A549 (cell line): Measurements from ENCODE around the gene FXYD7.

Experiments used
- CBX8 ChIP-seq: fragments of 200-600 bp; sonication (generic); IDR thresholded peaks from 2 replicates; pipeline ENCODE4 v1.6.1; 2016
- CHD2 ChIP-seq: fragments of 150-350 bp; IDR thresholded peaks from 2 replicates; pipeline ENCODE4 v1.6.1; 2014; ENCODE audit warnings: low read length; ENCODE audit not compliant: partially characterized antibody
- CTCF ChIP-seq: fragments of >200 bp; sonication (Bioruptor Twin); formaldehyde crosslinking; IDR thresholded peaks from 3 replicates; pipeline ENCODE4 v1.5.1; 2016
- E2F6 ChIP-seq: IDR thresholded peaks from 2 replicates; pipeline ENCODE4 v1.6.1; 2012; ENCODE audit warnings: low read depth, borderline replicate concordance
- HDAC2 ChIP-seq: fragments of 200-600 bp; sonication (generic); IDR thresholded peaks from 2 replicates; pipeline ENCODE4 v1.6.1; 2016
- HOXB13 ChIP-seq: fragments of 250-450 bp; sonication (Bioruptor Pico); IDR thresholded peaks from 2 replicates; pipeline ENCODE4 v1.5.0; 2020; ENCODE audit warnings: low read depth, mild to moderate bottlenecking, moderate library complexity
- POLR2A ChIP-seq: IDR thresholded peaks from 2 replicates; pipeline ENCODE4 v1.6.1; 2012; ENCODE audit warnings: mild to moderate bottlenecking, low read length
- RARB ChIP-seq: fragments of 250-450 bp; sonication (Bioruptor Pico); IDR thresholded peaks from 2 replicates; pipeline ENCODE4 v1.8.0; 2021; ENCODE audit warnings: mild to moderate bottlenecking, moderate library complexity
- REST ChIP-seq: fragments of 200-600 bp; sonication (generic); IDR thresholded peaks from 2 replicates; pipeline ENCODE4 v1.6.1; 2016; ENCODE audit warnings: antibody characterized with exemption, mild to moderate bottlenecking, moderate library complexity
- SMC3 ChIP-seq: fragments of >200 bp; sonication (Bioruptor Twin); formaldehyde crosslinking; IDR thresholded peaks from 3 replicates; pipeline ENCODE4 v1.6.1; 2018; ENCODE audit warnings: inconsistent platforms

- no peak for TF ChIP-seq POLR2A
- TF ChIP-seq HDAC2, result no peak
- TF ChIP-seq RARB (CRISPR knock-in tag), result no peak
- TF ChIP-seq CTCF, result no peak
- no peak for TF ChIP-seq CHD2
- no peak for TF ChIP-seq CBX8
- no peak for TF ChIP-seq E2F6
- no peak for TF ChIP-seq SMC3
- no peak for TF ChIP-seq HOXB13 (CRISPR knock-in tag)
- no peak for TF ChIP-seq REST
Measured at GRCh38 chr19:35099897-35100275, 43.2 kb upstream of the FXYD7 start.
